Amniotic stem cell (primary cell): Measurements from ENCODE around the gene SELENOO.

ENCODE experiments used
- DNase-seq: peaks from one replicate; lab custom pipeline; 2025; lab: John Stamatoyannopoulos, UW

The SELENOO gene

GRCh38 chr22:50238755-50239154 is 37.9 kb downstream of the SELENOO start:
- DNase-seq: no peak

- no peak for DNase-seq
Observed at GRCh38 chr22:50242406-50242949, 41.7 kb downstream of the SELENOO start.

- DNase-seq: no peak
Observed at GRCh38 chr22:50243685-50244419, 43.0 kb downstream of the SELENOO start.

GRCh38 chr22:50244420-50245213 is 43.8 kb downstream of the SELENOO start, which contains the start of gene TUBGCP6:
TSS of gene TUBGCP6 (minus strand) at chr22:50245023. CDS start at chr22:50244459, 564 bp downstream.
- peak; percentile 81 for DNase-seq

- DNase-seq: no peak
Observed at GRCh38 chr22:50245214-50246072, 44.6 kb downstream of the SELENOO start.

- no peak for DNase-seq
Observed at GRCh38 chr22:50246242-50247175, 45.7 kb downstream of the SELENOO start.

GRCh38 chr22:50247748-50248147 is 46.9 kb downstream of the SELENOO start:
- no peak for DNase-seq

GRCh38 chr22:50248196-50249081 is 47.6 kb downstream of the SELENOO start:
- no peak for DNase-seq

- no peak for DNase-seq
Observed at GRCh38 chr22:50249341-50250248, 48.8 kb downstream of the SELENOO start.

GRCh38 chr22:50250249-50250554 is 49.4 kb downstream of the SELENOO start:
- DNase-seq: no peak

GRCh38 chr22:50250555-50251476 is 50.0 kb downstream of the SELENOO start, which contains the start of gene HDAC10:
TSS of gene HDAC10 (minus strand) at chr22:50251265. CDS start at chr22:50251032, 233 bp downstream.
- peak; percentile 71 for DNase-seq

GRCh38 chr22:50251477-50252081 is 50.8 kb downstream of the SELENOO start:
- no peak for DNase-seq

GRCh38 chr22:50252082-50253045 is 51.6 kb downstream of the SELENOO start:
- DNase-seq: peak; percentile 23

GRCh38 chr22:50253046-50253915 is 52.5 kb downstream of the SELENOO start:
- no peak for DNase-seq

- no peak for DNase-seq
Observed at GRCh38 chr22:50253941-50254340, 53.1 kb downstream of the SELENOO start.
